Body of pancreas (tissue), 4 donors: ENCODE results near the gene ZNF578.

Experiments
- CTCF ChIP-seq, 7 experiments: fragments of 450-650 bp in 4 of 7; fragments of 200-600 bp in 3 of 7; sonication (generic) in 3 of 7; IDR thresholded peaks; one replicate each; pipeline ENCODE4 v1.5.1; 2016 to 2019; ENCODE audit warnings: antibody characterized with exemption in 7 of 7
- POLR2A ChIP-seq, 3 donors: fragments of 450-650 bp; IDR thresholded peaks; one replicate each; pipeline ENCODE4 v1.6.1; 2016; ENCODE audit warnings: antibody characterized with exemption in 3 of 3, mild to moderate bottlenecking in 2 of 3

GRCh38 chr19:52474351-52475127 lies 21.2 kb downstream of the ZNF578 start:
- TF ChIP-seq POLR2A (IDR thresholded peaks at IDR 0.05) = no peak
- no peak for TF ChIP-seq CTCF (IDR thresholded peaks at IDR 0.05)
